ENCODE data around the gene GOLT1A.
A peak's percentile ranks its signal among the peaks of the same experiment; 100 is the strongest.

GOLT1A gene

GRCh38 chr1:204190212-204191211 is 23.3 kb downstream of the GOLT1A start:
- DNase-seq, result no peak

GRCh38 chr1:204188959-204189639 is 24.7 kb downstream of the GOLT1A start:
- no peak for DNase-seq

GRCh38 chr1:204186597-204186996 is 27.2 kb downstream of the GOLT1A start:
- DNase-seq, result no peak

- DNase-seq, result no peak
Observed at GRCh38 chr1:204181116-204181515, 32.7 kb downstream of the GOLT1A start.

GRCh38 chr1:204180133-204180532 is 33.7 kb downstream of the GOLT1A start:
- no peak for DNase-seq

- DNase-seq, result no peak
Observed at GRCh38 chr1:204178487-204179281, 35.1 kb downstream of the GOLT1A start.

GRCh38 chr1:204177133-204177532 is 36.7 kb downstream of the GOLT1A start:
- no peak for DNase-seq

GRCh38 chr1:204176049-204176448 is 37.7 kb downstream of the GOLT1A start:
- no peak for DNase-seq

- no peak for DNase-seq
Observed at GRCh38 chr1:204174958-204175357, 38.8 kb downstream of the GOLT1A start.

GRCh38 chr1:204172404-204173029 is 41.3 kb downstream of the GOLT1A start:
- no peak for DNase-seq

- no peak for DNase-seq
Observed at GRCh38 chr1:204171751-204172178, 42.0 kb downstream of the GOLT1A start.

- no peak for DNase-seq
Observed at GRCh38 chr1:204170494-204171155, 43.2 kb downstream of the GOLT1A start.

- no peak for DNase-seq
Observed at GRCh38 chr1:204169858-204170257, 43.9 kb downstream of the GOLT1A start.

GRCh38 chr1:204167730-204168129 is 46.1 kb downstream of the GOLT1A start:
- DNase-seq, result no peak

GRCh38 chr1:204166219-204166618 is 47.6 kb downstream of the GOLT1A start, which contains the start of gene REN:
Gene REN, minus strand, starts transcription at chr1:204166337. Its CDS starts 44 bp downstream, at chr1:204166293.
- DNase-seq, result no peak

- peak; percentile 63 for DNase-seq
Observed at GRCh38 chr1:204162494-204163074, 51.2 kb downstream of the GOLT1A start.

GRCh38 chr1:204161609-204162493 is 51.9 kb downstream of the GOLT1A start:
- no peak for DNase-seq

- DNase-seq, result no peak
Observed at GRCh38 chr1:204157962-204158361, 55.8 kb downstream of the GOLT1A start.

GRCh38 chr1:204155881-204156280 is 57.9 kb downstream of the GOLT1A start:
- no peak for DNase-seq

GRCh38 chr1:204154568-204155255 is 59.1 kb downstream of the GOLT1A start:
- DNase-seq, result no peak
